ENCODE results near the gene TMEM132A.

Gene TMEM132A, protein sequence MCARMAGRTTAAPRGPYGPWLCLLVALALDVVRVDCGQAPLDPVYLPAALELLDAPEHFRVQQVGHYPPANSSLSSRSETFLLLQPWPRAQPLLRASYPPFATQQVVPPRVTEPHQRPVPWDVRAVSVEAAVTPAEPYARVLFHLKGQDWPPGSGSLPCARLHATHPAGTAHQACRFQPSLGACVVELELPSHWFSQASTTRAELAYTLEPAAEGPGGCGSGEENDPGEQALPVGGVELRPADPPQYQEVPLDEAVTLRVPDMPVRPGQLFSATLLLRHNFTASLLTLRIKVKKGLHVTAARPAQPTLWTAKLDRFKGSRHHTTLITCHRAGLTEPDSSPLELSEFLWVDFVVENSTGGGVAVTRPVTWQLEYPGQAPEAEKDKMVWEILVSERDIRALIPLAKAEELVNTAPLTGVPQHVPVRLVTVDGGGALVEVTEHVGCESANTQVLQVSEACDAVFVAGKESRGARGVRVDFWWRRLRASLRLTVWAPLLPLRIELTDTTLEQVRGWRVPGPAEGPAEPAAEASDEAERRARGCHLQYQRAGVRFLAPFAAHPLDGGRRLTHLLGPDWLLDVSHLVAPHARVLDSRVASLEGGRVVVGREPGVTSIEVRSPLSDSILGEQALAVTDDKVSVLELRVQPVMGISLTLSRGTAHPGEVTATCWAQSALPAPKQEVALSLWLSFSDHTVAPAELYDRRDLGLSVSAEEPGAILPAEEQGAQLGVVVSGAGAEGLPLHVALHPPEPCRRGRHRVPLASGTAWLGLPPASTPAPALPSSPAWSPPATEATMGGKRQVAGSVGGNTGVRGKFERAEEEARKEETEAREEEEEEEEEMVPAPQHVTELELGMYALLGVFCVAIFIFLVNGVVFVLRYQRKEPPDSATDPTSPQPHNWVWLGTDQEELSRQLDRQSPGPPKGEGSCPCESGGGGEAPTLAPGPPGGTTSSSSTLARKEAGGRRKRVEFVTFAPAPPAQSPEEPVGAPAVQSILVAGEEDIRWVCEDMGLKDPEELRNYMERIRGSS

DNA sequence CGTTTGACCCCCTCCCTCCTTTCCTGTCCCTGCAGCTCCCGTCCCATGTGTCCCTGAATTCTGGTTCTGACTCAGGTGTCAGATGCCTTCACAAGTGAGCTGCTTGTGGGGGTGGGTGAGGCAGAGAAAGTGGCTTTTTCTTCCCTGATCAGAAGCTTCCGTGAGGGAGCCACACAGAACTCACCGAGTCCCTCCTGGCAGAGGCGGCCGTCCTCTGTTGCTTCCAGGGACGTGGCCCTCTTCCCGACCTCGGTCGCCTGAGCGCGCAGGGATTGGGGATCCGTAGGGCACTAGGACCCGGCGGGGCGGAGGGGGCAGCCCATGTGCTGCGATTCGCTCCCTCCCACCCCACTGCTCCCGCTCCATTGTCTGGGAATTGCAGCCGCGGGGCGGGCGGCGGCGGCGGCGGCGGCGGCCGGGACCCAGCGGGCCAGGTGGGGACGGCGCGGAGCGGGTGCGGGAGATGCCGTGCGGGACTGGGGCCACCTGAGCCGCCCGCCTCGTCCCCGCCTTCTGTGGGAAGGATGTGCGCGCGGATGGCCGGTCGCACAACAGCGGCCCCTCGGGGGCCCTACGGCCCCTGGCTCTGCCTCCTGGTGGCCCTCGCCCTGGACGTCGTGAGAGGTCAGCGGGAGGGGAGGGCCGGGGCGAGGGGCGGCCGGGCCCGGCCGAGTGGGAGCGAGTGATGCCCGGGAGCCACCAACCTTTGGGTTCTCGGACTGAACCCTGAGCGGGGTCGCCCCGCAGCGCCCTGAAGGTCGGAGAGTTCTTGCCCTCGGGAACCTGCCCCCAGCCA is at the start of gene TMEM132A:
TMEM132A (plus strand) TSS at position 351 of the 796 bp plus-strand sequence; CDS start at position 525, 174 bp downstream.
- no peak for DNase-seq

DNA sequence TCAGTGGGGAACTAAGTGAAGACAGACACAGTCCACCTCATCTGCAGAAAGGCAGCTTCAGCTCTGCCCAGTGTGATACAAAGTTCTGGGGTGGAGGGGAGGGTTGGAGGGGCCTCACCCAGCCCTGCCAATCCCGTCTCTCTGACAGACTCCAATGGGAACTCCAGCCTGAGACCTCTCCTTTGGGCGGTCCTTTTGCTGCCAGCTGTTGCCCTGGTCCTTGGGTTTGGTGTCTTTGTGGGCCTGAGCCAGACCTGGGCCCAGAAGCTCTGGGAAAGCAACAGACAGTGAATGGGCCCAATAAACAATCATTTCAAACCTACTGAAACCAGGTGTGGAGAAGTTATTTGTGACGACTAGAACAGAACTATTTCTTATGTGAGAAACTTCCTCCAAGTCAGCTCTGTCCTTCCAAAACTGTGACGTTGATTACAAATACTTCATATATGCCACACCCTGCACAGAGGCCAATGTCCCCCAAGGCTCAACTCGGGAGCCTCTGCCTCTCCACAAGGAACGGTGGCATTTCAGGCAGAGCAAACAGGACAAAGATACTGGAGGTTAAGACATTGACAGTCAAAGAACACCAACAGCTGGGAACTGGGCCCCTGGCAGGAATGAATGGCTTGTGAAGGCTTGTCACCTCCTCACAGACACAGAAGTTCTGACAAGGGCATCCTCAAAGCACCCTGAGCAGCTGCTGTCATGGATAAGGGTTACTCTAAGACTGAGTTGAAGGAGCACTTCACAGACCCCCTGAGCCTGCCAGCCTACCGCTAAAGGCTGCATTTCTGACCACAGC is 48.7 kb upstream of the TMEM132A start:
- DNase-seq = no peak

DNA sequence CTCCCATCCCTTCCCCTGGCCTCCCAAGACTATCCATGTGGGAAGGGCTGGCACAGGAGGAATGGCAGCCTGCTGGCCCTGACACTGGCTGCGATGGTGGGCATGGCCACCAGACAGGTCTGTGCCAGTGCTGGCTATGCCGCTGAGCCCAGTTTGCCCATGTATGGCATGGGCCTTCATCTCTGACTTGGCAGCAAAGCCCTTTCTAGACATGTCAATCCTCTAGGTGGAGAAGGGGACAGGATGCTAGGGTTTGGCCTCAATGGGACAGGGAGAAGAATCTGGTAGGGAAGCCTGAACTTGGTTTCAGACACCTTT is 48.1 kb upstream of the TMEM132A start:
- no peak for DNase-seq

DNA sequence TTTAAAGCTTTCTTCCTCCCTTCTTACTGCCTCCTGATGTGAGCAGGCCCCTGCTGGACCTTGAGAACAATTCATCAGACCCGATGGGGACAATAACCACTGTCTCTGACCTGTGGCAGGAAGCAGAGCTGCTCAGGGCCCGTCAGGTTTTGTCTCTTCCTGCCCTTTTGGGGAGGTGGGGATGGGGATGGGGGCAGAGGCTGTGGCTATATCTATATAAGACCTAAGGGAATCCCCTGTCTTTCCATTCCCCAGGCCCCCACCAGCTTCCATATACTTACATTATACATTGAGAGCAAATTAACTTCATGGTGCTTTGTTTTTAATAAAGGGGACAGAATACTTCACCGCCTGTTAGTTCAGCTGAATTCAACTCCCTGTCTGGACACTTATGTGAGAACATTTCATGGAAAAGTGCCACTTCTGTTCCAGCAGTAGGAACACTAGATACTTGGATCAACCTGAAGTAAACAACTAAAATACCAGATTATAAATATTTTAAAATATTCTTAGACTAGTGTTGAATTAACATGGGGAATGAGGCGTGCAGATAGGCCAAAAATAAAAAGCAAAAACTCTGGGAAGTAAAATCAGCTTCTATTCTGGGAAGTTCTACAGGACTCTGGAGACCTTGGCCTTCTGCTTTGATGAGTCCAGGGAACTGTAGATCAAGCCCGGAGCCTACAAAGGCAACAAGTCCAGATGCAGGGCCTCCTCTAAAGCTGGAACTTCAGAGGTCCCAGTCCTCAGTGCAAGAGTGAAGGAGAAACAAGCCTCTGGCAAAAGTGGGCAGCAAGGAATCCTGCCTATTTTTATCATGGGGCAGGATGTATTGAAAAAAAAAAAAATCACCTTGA is 45.8 kb upstream of the TMEM132A start:
- no peak for DNase-seq

DNA sequence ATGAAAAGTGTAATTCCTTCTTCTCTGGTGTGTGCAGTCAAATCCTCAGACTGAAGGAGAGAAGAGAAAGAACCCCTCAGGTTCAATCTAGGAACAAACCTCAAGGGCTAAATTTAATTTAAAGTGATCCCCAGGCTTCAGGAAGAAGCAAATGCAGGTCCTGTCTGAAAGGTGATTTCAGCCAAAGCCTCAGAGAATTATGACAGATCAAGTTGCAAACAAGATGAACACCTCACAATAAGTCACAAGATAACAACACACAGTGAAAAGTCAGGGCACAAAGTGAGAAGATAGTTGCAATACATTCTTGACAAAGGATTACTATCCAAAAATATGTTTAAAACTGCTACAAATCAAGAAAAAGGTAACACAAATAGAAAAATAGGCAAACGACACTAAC is 45.2 kb upstream of the TMEM132A start:
- DNase-seq = no peak

DNA sequence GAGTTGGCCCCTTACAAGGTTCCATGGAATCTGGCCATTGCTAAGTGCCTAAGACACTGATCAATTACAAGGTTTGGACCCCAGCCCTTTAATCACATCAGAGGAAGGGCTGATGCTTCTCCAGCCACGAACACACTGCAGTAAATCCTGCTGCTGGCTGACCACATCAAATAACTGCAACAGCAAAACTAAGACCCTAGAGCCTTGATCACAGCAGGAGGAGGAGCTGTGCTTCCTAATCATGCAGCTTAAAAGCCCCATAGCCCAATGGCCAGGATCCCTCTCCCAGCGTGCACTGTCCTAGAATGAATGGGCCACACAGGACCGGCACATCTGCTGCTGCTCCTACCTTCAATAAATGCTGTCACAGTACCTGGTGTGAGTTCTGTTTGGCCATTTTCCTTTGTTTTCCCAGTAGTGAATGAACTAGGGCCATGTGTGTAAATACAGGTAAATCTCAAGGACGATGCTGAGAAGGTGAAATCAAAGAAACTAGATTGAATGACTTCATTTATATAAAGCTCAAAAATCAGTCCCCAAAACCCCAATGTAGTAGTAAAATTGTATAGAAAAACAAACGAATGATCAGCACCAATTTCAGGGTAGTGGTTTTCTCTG is 44.2 kb upstream of the TMEM132A start:
- no peak for DNase-seq

DNA sequence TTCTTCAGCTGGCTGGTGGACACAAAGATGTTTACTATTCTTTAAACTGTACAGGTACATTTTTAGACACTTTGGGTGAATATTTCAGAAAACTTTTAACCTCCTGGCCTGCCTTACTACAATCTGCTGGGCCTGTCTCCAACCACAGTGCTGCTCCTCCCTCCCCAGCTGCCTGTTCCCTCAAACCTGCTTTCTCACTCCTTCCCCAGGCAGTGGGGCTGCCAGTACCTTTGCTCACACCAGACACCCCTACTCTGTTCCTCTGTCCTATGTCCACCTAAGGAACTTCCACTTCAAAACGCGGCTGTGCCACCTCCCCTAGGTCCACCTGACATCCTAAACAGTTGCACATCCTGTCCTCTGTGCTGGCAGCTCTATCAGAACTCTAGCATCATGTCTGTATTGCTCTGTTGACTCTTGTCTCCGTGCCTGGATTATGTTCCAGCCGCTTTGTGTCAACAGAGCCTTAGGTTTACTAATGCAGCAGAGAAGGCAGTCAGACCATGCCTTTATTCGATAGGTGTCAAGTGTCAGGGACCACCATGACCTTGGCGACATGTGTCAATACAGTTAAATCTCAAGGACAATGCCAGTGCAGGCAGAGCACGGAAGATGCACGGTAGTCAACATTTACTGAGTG is 43.5 kb upstream of the TMEM132A start:
- DNase-seq = no peak

DNA sequence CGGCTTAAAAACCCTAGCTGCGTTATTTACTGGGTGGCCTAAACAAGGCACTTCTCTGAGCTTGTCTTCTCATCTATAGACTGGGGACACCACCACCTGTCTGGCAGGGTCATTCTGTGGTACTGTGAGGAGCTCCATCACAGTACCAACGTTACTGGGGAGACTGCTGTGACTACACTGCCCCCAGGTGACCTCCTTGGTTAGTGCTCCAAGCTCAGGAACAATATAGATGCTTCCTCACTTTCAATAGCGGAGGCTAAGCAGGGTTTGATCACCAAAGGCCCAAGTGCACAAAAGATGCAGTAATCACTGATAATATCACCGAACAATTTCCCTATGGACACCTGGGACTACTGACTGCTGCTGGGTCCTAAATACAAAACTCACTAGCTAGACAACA is 36.7 kb upstream of the TMEM132A start:
- peak; percentile 18 for DNase-seq

DNA sequence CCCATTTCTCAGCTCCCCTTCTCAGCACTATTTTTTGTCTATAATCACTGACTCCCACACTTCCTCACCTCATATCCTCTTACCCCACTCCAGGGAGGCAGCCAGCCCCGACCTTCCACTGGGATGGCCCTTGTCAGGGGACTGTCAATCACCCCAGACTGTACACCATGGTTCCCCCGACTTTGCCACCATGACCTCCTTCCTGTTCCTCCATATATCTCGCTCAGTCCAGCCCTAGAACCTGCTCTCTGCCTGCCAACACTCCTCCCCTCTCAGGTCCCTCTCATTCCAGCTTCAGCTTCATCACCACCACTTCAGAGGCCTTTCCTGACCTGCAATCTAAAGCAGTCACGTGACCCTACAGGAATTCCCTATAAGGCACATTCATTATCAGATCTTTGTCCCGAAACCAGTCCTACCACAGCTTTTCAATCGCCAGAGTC is 34.4 kb upstream of the TMEM132A start:
- DNase-seq = no peak

DNA sequence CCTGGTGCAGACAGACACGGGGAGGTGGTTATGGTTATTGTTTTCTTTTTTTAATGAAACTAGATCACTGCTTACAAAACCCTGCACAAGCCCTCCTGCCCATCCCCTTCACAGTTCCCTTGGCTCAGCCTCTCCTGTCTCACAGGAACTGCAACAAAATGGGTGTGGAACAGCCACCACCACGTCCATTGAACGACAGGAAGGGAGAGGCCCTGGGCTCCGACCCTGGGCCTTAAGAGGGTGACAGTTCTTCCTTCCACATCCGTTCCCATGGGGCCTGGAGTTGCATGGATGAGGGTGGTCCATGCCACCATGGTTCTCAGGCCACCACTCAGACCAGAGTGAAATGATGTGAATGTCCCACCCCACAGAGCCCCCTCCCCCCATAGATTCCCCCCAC is 33.6 kb upstream of the TMEM132A start:
- no peak for DNase-seq

DNA sequence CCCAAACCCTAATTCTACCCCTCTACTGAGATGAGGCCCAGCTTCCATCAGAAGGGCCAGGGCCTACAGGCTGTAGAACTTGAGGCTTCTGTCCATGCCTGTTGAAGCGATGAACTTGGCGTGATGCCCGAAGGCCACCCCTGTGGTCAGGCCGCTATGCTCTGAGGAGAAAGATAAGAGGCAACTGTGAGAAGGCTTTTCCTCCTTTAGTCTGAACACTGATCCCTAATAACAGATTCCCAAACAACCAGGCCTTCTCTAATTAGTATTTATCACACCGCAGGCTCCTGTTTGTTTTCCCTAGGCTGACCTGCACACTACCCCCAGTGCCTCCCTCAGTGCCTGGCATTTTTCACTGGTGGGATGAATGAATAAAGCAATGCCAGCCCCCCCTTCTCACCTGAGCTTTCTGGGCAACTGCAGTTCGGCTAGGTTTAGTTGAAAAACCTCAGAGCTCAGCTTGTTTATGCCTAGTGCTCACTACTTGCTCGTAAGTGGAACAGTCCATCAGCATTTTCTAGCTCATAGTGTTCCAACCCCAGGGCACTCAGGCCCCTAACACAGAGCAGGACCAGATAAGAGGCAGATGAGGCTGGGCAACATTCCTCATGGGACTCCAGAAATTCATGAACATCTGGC is 33.0 kb upstream of the TMEM132A start:
- no peak for DNase-seq

DNA sequence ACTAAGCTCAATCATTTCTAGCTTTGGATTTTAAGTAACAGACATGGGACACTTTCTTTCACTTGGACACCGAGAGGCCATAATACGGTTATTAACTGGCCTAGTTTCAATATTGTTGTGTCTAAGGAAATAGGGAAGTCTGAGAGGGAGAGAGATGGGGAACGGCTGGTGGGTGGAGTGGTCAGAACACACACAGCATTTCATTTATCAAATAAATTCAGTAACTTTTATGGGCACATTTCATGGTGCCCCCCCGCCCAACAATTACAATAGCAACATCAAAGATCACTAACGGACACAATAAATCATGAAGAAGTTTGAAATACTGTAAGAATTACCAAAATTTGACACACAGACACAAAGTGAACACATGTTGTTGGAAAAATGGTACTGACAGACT is 28.6 kb upstream of the TMEM132A start:
- no peak for DNase-seq

DNA sequence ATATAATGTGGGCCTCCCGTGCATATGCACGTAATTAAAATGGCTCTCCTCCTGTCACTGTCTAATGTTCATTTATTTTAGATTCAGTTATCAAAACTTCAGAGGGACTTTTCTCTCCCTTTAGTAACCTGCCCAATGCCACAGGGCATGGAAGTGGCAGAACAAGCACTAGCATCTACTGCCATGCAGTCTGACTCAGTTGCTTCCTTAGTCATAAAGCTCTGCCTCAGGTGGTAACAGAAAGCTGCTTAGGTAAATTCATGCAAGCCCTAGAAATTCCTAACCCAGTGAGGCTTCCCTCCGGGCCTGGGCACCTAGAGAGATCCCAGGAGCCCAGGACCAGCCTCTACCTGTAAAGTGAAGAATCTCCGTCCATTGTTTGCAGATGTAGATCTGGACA is 26.8 kb upstream of the TMEM132A start:
- DNase-seq = no peak

DNA sequence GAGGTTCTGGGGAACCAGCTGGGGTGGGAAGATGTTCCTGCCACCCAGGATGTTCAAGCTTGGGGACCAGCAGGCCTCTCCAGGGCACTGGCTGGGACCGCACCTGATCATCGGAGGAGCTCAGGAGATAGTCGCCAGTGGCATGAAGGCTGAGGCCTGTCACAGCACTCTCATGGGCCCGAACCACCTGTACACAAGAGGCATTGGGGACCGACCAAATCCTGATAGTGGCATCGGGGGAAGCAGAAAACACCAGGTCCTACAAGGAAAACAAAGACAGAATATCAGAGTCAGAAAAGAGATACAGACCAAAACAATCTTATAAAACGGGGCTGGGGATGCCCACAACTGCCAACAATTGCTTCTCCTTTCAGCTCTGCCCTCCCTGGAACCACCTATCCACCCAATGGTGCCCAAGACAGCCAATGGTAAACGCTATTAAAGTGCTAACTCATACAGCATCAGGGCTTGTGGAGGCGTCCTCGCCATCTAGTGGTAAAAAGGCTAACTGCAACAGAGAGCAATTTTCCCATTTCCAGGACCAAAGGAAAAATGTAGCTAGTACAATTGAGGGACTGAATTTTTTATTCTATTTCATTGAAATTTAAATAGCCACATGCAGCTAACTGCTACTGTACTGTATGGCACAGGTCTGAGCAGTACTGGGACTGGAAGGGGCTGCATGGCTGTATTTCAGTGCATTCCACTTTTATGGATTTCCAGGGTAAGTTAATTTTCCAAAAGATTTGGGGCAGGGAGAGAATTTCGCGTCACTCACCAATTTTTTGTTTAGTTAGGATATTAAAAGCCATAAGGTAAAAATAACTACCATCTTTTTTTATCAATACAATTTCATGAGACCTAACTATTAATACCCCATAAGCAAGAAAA is 25.0 kb upstream of the TMEM132A start:
- peak; percentile 34 for DNase-seq

DNA sequence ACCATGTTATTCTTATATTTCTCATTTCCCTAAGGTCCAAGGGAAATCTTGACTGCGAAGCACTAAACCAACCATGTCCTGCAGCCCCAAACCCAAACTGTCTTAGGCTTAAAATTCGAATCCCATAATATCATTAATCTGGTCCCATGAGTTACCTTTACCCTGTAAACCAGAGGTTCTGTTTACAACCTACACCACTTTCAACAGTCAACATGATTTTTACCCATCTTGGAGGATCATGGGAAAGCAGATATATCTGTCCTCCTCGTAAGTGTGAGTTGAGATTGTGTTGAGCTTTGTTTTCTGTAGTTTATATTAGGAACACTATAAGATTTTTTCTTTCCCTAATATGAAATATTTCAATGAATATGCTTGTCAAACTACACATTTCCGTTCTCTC is 24.3 kb upstream of the TMEM132A start:
- no peak for DNase-seq

DNA sequence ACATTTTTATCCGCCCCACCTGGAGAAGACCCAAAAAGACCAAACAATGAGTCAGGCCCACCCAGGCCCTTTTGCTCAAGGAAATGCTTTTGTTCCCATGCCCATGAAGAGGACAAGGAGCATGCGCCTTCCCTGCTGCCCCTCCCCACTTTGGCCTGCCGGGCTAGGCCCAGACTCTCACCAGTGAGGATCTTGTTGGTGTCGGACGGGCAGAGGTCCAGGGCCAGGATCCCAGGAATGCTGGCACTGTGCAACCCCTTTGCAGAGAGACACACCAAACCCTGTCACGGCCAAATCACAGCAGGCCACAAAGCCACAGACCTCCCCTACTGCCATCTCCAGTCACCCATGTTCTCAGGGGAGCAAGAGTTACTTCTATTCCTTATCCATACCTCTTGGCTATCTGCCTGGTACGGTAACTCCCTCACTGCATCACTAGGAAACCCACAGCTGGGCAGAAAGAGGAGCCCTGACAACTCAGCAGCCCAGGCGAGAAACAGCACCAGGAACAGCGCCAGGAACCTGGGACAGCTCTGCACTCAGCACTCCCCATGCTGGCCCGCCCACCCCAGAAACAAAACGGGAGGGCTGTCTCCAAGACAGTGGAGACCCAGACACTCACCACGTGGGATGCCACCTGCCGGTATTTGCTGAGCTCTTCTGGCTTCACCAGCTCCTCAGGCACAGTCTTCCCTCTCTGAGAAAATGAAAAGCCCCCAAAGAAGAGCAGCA is 23.4 kb upstream of the TMEM132A start:
- DNase-seq = no peak

DNA sequence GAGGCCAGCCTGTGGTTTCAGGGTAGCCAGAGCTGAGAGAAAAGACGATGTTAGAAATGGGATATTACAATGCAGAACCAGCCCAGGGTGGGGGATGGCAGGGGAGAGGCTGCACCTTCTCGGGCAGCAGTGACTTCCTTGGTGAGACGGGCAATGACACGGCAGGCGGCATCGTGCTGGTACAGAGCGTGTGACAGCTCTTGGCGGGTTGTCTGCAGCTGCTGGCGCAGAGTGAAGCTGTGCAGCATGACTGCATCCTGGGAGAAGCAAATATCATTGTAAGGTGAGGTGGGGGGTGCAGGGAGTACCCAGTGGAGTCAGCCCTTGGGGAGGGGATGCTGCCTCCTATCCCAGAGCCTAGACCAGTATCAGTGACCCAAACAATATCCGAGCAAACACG is 21.6 kb upstream of the TMEM132A start:
- DNase-seq = no peak

DNA sequence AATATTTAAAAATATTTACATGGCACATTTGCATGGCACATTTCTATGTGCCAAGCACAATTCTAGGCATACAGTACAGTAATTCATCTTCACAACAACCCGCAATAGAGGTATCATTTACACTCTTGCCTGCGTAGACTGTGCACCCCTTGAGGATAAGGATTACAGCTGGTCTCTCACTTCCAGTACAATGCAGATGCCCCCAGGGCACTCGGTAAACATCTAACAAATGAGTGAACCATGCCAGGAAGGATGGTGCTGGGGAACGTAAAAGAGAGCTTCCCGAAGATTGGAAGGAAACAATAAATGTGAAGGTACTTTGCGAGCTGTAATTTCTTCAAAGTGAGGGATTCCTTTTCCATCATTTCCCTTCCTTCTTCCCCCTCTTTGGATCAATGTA is 19.2 kb upstream of the TMEM132A start:
- no peak for DNase-seq
